ENCODE results near the gene GDE1.

The GDE1 gene

GRCh38 chr16:19485611-19486010 lies 36.3 kb downstream of the GDE1 start (continued):
- no peak for TF ChIP-seq ZNF565 (CRISPR knock-in tag; conservative IDR thresholded peaks at IDR 0.05; ENCODE audit: low read depth)
- no peak for TF ChIP-seq ZNF70 (CRISPR knock-in tag; IDR thresholded peaks at IDR 0.05)
- TF ChIP-seq ESRRG (CRISPR knock-in tag; IDR thresholded peaks at IDR 0.05) = no peak
- no peak for TF ChIP-seq TOX (CRISPR knock-in tag; IDR thresholded peaks at IDR 0.05; ENCODE audit: borderline replicate concordance)

DNA sequence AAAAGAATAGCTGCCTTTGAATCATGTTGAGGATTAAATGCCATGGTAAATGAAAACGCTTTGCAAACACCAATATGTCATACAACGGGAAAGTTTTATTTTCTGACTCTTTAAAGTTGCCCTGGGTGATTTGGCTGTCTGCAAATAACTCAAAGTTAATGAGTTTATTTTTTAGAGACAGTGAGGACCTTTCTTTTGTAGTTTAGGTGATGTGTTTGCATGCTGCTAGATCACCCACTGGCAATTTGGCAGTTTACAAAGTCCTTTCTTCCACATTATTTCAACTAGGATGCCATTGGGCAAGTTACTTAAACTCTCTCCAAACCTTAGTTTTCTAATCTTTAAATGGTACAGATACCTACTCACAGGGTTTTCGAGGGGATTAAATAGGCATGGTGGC lies 37.8 kb downstream of the GDE1 start:
- ATAC-seq = no peak
- TF ChIP-seq ARNTL (CRISPR knock-in tag; IDR thresholded peaks at IDR 0.05; ENCODE audit: borderline replicate concordance, low read depth) (no peak), ZC3H10 (CRISPR knock-in tag; IDR thresholded peaks at IDR 0.05) (no peak), ESRRG (CRISPR knock-in tag; IDR thresholded peaks at IDR 0.05) (no peak), BACH2 (CRISPR knock-in tag; IDR thresholded peaks at IDR 0.05; ENCODE audit: borderline replicate concordance) (no peak), ISL1 (CRISPR knock-in tag; IDR thresholded peaks at IDR 0.05) (no peak), CREB5 (CRISPR knock-in tag; IDR thresholded peaks at IDR 0.05; ENCODE audit: low read depth) (no peak), ZNF8 (CRISPR knock-in tag; IDR thresholded peaks at IDR 0.05) (no peak), GLIS3 (CRISPR knock-in tag; IDR thresholded peaks at IDR 0.05) (no peak), RARB (CRISPR knock-in tag; IDR thresholded peaks at IDR 0.05) (no peak), TOX (CRISPR knock-in tag; IDR thresholded peaks at IDR 0.05; ENCODE audit: borderline replicate concordance) (no peak), PPARA (CRISPR knock-in tag; IDR thresholded peaks at IDR 0.05; ENCODE audit: borderline replicate concordance) (no peak), ZNF565 (CRISPR knock-in tag; conservative IDR thresholded peaks at IDR 0.05; ENCODE audit: low read depth) (no peak), TCF4 (CRISPR knock-in tag; IDR thresholded peaks at IDR 0.05; ENCODE audit: borderline replicate concordance) (no peak)
- TF ChIP-seq, protein P1, sequence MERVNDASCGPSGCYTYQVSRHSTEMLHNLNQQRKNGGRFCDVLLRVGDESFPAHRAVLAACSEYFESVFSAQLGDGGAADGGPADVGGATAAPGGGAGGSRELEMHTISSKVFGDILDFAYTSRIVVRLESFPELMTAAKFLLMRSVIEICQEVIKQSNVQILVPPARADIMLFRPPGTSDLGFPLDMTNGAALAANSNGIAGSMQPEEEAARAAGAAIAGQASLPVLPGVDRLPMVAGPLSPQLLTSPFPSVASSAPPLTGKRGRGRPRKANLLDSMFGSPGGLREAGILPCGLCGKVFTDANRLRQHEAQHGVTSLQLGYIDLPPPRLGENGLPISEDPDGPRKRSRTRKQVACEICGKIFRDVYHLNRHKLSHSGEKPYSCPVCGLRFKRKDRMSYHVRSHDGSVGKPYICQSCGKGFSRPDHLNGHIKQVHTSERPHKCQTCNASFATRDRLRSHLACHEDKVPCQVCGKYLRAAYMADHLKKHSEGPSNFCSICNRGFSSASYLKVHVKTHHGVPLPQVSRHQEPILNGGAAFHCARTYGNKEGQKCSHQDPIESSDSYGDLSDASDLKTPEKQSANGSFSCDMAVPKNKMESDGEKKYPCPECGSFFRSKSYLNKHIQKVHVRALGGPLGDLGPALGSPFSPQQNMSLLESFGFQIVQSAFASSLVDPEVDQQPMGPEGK (CRISPR knock-in tag; IDR thresholded peaks at IDR 0.05; ENCODE audit: borderline replicate concordance) = no peak
- TF ChIP-seq, protein P2, sequence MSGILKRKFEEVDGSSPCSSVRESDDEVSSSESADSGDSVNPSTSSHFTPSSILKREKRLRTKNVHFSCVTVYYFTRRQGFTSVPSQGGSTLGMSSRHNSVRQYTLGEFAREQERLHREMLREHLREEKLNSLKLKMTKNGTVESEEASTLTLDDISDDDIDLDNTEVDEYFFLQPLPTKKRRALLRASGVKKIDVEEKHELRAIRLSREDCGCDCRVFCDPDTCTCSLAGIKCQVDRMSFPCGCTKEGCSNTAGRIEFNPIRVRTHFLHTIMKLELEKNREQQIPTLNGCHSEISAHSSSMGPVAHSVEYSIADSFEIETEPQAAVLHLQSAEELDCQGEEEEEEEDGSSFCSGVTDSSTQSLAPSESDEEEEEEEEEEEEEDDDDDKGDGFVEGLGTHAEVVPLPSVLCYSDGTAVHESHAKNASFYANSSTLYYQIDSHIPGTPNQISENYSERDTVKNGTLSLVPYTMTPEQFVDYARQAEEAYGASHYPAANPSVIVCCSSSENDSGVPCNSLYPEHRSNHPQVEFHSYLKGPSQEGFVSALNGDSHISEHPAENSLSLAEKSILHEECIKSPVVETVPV (CRISPR knock-in tag; IDR thresholded peaks at IDR 0.05) = no peak
- TF ChIP-seq, protein P3, sequence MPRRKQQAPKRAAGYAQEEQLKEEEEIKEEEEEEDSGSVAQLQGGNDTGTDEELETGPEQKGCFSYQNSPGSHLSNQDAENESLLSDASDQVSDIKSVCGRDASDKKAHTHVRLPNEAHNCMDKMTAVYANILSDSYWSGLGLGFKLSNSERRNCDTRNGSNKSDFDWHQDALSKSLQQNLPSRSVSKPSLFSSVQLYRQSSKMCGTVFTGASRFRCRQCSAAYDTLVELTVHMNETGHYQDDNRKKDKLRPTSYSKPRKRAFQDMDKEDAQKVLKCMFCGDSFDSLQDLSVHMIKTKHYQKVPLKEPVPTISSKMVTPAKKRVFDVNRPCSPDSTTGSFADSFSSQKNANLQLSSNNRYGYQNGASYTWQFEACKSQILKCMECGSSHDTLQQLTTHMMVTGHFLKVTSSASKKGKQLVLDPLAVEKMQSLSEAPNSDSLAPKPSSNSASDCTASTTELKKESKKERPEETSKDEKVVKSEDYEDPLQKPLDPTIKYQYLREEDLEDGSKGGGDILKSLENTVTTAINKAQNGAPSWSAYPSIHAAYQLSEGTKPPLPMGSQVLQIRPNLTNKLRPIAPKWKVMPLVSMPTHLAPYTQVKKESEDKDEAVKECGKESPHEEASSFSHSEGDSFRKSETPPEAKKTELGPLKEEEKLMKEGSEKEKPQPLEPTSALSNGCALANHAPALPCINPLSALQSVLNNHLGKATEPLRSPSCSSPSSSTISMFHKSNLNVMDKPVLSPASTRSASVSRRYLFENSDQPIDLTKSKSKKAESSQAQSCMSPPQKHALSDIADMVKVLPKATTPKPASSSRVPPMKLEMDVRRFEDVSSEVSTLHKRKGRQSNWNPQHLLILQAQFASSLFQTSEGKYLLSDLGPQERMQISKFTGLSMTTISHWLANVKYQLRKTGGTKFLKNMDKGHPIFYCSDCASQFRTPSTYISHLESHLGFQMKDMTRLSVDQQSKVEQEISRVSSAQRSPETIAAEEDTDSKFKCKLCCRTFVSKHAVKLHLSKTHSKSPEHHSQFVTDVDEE (CRISPR knock-in tag; IDR thresholded peaks at IDR 0.05) = no peak

DNA sequence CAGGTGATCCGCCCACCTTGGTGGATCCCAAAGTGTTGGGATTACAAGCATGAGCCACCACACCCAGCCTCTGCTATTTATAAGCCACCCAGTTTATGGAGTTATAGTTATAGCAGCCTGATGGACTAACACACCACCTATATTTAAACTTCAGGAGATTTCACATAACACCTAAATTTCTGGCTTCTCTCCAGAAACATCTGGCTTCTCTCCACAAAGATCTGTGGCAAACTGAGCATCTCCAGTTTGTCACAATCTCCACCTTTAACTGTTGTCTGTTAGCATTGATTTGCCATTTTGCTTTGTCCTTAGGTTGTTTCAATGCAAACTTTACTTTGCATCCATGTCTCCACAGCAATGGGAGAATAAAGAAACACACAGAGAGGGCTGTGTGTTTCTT lies 39.6 kb downstream of the GDE1 start:
- no peak for ATAC-seq
- no peak for TF ChIP-seq GLIS3 (CRISPR knock-in tag; IDR thresholded peaks at IDR 0.05)
- no peak for TF ChIP-seq ARNTL (CRISPR knock-in tag; IDR thresholded peaks at IDR 0.05; ENCODE audit: borderline replicate concordance, low read depth)
- no peak for TF ChIP-seq SNAI2 (CRISPR knock-in tag; IDR thresholded peaks at IDR 0.05)
- no peak for TF ChIP-seq ISL1 (CRISPR knock-in tag; IDR thresholded peaks at IDR 0.05)
- no peak for TF ChIP-seq TCF4 (CRISPR knock-in tag; IDR thresholded peaks at IDR 0.05; ENCODE audit: borderline replicate concordance)
- TF ChIP-seq CSDC2 (CRISPR knock-in tag; IDR thresholded peaks at IDR 0.05) = no peak
- TF ChIP-seq ZNF565 (CRISPR knock-in tag; conservative IDR thresholded peaks at IDR 0.05; ENCODE audit: low read depth) = no peak
- TF ChIP-seq OSR1 (CRISPR knock-in tag; IDR thresholded peaks at IDR 0.05) = no peak
- TF ChIP-seq CREB5 (CRISPR knock-in tag; IDR thresholded peaks at IDR 0.05; ENCODE audit: low read depth) = no peak
- no peak for TF ChIP-seq ZC3H10 (CRISPR knock-in tag; IDR thresholded peaks at IDR 0.05)
- no peak for TF ChIP-seq TOX (CRISPR knock-in tag; IDR thresholded peaks at IDR 0.05; ENCODE audit: borderline replicate concordance)
- TF ChIP-seq, protein P4, sequence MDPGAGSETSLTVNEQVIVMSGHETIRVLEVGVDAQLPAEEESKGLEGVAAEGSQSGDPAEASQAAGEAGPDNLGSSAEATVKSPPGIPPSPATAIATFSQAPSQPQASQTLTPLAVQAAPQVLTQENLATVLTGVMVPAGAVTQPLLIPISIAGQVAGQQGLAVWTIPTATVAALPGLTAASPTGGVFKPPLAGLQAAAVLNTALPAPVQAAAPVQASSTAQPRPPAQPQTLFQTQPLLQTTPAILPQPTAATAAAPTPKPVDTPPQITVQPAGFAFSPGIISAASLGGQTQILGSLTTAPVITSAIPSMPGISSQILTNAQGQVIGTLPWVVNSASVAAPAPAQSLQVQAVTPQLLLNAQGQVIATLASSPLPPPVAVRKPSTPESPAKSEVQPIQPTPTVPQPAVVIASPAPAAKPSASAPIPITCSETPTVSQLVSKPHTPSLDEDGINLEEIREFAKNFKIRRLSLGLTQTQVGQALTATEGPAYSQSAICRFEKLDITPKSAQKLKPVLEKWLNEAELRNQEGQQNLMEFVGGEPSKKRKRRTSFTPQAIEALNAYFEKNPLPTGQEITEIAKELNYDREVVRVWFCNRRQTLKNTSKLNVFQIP (CRISPR knock-in tag; IDR thresholded peaks at IDR 0.05; ENCODE audit: borderline replicate concordance, low read depth) = no peak
- TF ChIP-seq, protein P3 (CRISPR knock-in tag; IDR thresholded peaks at IDR 0.05) = no peak
- TF ChIP-seq ZFP30 (CRISPR knock-in tag; IDR thresholded peaks at IDR 0.05) = no peak
- TF ChIP-seq ZNF70 (CRISPR knock-in tag; IDR thresholded peaks at IDR 0.05) = no peak

Measured in SK-N-SH treated with all-trans-retinoic acid at 6 μM for 48 hours (cell line).